GM12878 (cell line): ENCODE data around the gene TICRR.

Experiments used
- CEBPB ChIP-seq, 2 experiments: fragments of 150-350 bp in 1 of 2; IDR thresholded peaks; 2 replicates each; pipeline ENCODE4 v1.6.1; 2012 to 2014; ENCODE audit warnings: low read depth in 2 of 2, low read length in 2 of 2, borderline replicate concordance in 1 of 2, inconsistent platforms in 1 of 2
- CTCF ChIP-seq, 3 experiments: IDR thresholded peaks in 2 of 3; conservative IDR thresholded peaks in 1 of 3; 2 replicates each; pipeline ENCODE4 v1.5.1; 2011; ENCODE audit warnings: low read depth in 3 of 3, low read length in 3 of 3, mild to moderate bottlenecking in 3 of 3, control low read depth in 2 of 3, moderate library complexity in 2 of 3, inconsistent platforms in 1 of 3, mixed read lengths in 1 of 3; ENCODE audit not compliant: control insufficient read depth in 2 of 3, insufficient read depth in 1 of 3; ENCODE audit errors: extremely low read depth in 1 of 3
- E4F1 ChIP-seq: fragments of 450-650 bp; IDR thresholded peaks from 2 replicates; pipeline ENCODE4 v1.6.1; 2018; ENCODE audit warnings: borderline replicate concordance, mild to moderate bottlenecking; ENCODE audit not compliant: partially characterized antibody
- EZH2 ChIP-seq: IDR thresholded peaks from 2 replicates; pipeline ENCODE4 v1.6.1; 2012; ENCODE audit warnings: low read depth, mild to moderate bottlenecking, control low read depth, inconsistent platforms, low read length, borderline replicate concordance; ENCODE audit not compliant: control insufficient read depth
- JUND ChIP-seq: IDR thresholded peaks from 2 replicates; pipeline ENCODE4 v1.6.1; 2012; ENCODE audit warnings: low read depth, mild to moderate bottlenecking, low read length, improper control_type of control experiment, moderate library complexity
- MAX ChIP-seq: IDR thresholded peaks from 2 replicates; pipeline ENCODE4 v1.6.1; 2012; ENCODE audit warnings: low read depth, low read length, improper control_type of control experiment
- MEF2A ChIP-seq: IDR thresholded peaks from 2 replicates; pipeline ENCODE4 v1.6.1; 2011; ENCODE audit warnings: low read depth, mild to moderate bottlenecking, low read length, moderate library complexity; ENCODE audit not compliant: insufficient read depth
- POLR2AphosphoS5 ChIP-seq: IDR thresholded peaks from 2 replicates; pipeline ENCODE4 v1.6.1; 2011; ENCODE audit warnings: mild to moderate bottlenecking, low read length, inconsistent platforms
- RELB ChIP-seq: fragments of 450-650 bp; IDR thresholded peaks from 2 replicates; pipeline ENCODE4 v1.6.1; 2017; ENCODE audit warnings: low read depth, mild to moderate bottlenecking, moderate library complexity
- REST ChIP-seq: IDR thresholded peaks from 2 replicates; pipeline ENCODE4 v1.6.1; 2012; ENCODE audit warnings: mild to moderate bottlenecking, low read depth, low read length
- TAF1 ChIP-seq: IDR thresholded peaks from 2 replicates; pipeline ENCODE4 v1.6.1; 2011; ENCODE audit warnings: mild to moderate bottlenecking, low read depth, low read length, borderline replicate concordance
- TBL1XR1 ChIP-seq: IDR thresholded peaks from 2 replicates; pipeline ENCODE4 v1.6.1; 2012; ENCODE audit warnings: low read depth, low read length, improper control_type of control experiment
- YY1 ChIP-seq: IDR thresholded peaks from 2 replicates; pipeline ENCODE4 v1.6.1; 2011; ENCODE audit warnings: low read depth, mild to moderate bottlenecking, low read length
- ZNF274 ChIP-seq: IDR thresholded peaks from one replicate; pipeline ENCODE4 v1.8.0; 2011; ENCODE audit not compliant: insufficient read length, insufficient read depth

GRCh38 chr15:89569090-89569745, 6.1 kb upstream of the TICRR start:
- TF ChIP-seq YY1 = no peak
- TF ChIP-seq TAF1 = no peak
- no peak for TF ChIP-seq JUND
- no peak for TF ChIP-seq MAX
- TF ChIP-seq CEBPB (IDR thresholded peaks at IDR 0.05; ENCODE audit: borderline replicate concordance in 1 of 2, low read depth in 2 of 2, low read length in 2 of 2) = no peak
- TF ChIP-seq ZNF274 = no peak
- no peak for TF ChIP-seq REST
- no peak for TF ChIP-seq CTCF (IDR thresholded peaks at IDR 0.05 in 2 of 3, conservative IDR thresholded peaks at IDR 0.05 in 1 of 3; ENCODE audit: control insufficient read depth in 2 of 3, extremely low read depth in 1 of 3, insufficient read depth in 1 of 3, low read depth in 3 of 3, low read length in 3 of 3)
- no peak for TF ChIP-seq EZH2
- no peak for TF ChIP-seq MEF2A
- no peak for TF ChIP-seq TBL1XR1
- no peak for TF ChIP-seq POLR2AphosphoS5
- no peak for TF ChIP-seq E4F1
- no peak for TF ChIP-seq RELB
